Measurements from ENCODE around the gene GNRH2. TPM values are rescaled to one million over a fixed set of nuclear protein-coding genes. Genes with fewer than 3 reads are reported as not detected.
A peak's percentile ranks its signal among the peaks of the same experiment; 100 is the strongest.

Gene GNRH2
- total RNA-seq, 1 donor from 2014 or later, result 2.4 TPM

DNA sequence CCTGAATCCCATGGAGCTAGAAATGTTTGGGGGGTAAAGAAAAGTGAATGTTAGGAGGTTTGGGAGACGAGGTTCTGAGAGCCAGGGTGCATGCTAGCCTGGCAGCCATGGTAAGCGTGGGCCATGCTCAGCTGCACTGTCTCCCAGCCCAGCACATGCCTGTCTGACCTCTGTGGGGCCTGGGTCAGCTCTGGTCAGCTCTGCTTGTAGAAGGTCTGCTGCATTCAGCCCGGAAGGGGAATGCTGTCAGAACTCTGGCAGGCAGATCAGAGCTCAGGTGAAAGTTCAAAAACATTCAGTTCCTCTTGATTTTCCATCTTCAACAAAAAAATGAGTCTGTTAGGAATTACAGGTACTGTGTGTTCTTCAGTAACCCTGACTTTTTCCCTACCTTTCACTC, 5.8 kb upstream of the GNRH2 start:
- Mint-ChIP-seq H3K9me3 (no peaks in the 10 kb centered on the region), H3K27ac (ENCODE audit: unreplicated experiment) (no peak overlapping the region), H3K4me1 (peaks cover 4% of the 10 kb centered on the region), H3K4me3 (no peak overlapping the region), H3K36me3 (ENCODE audit: low read depth) (peaks cover 21% of the 10 kb centered on the region), H3K27me3 (ENCODE audit: low read depth) (no peaks in the 10 kb centered on the region)
- DNase-seq (ENCODE audit: low read depth, low spot score), result no peak
- TF ChIP-seq, protein P1, sequence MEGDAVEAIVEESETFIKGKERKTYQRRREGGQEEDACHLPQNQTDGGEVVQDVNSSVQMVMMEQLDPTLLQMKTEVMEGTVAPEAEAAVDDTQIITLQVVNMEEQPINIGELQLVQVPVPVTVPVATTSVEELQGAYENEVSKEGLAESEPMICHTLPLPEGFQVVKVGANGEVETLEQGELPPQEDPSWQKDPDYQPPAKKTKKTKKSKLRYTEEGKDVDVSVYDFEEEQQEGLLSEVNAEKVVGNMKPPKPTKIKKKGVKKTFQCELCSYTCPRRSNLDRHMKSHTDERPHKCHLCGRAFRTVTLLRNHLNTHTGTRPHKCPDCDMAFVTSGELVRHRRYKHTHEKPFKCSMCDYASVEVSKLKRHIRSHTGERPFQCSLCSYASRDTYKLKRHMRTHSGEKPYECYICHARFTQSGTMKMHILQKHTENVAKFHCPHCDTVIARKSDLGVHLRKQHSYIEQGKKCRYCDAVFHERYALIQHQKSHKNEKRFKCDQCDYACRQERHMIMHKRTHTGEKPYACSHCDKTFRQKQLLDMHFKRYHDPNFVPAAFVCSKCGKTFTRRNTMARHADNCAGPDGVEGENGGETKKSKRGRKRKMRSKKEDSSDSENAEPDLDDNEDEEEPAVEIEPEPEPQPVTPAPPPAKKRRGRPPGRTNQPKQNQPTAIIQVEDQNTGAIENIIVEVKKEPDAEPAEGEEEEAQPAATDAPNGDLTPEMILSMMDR (conservative IDR thresholded peaks at IDR 0.05), result no peak

DNA sequence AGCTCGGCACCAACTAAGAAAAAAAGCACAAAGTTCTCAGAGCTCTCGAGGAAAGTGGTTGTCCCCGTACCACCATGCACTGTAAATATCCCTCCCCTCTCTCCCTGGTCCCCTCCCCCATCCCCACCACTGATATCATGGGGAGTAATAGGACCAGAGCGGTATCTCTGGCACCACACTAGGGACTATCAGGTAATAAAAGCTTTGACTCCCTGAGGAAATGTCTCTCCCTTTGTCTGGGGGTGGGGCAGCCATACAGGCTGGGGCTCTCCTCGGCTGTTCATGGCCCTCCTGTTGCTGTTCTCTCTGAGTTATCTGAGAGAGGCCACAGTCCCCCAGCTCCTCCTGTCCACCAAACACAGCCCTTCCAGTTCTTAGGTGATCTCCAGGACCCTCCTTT, 5.0 kb upstream of the GNRH2 start:
- H3K4me3 Mint-ChIP-seq, result no peak overlapping the region
- no peaks in the 10 kb centered on the region for H3K27me3 Mint-ChIP-seq (ENCODE audit: low read depth)
- TF ChIP-seq, protein P1 (conservative IDR thresholded peaks at IDR 0.05), result no peak
- peaks cover 21% of the 10 kb centered on the region for H3K36me3 Mint-ChIP-seq (ENCODE audit: low read depth)
- no peak for DNase-seq (ENCODE audit: low read depth, low spot score)
- peaks cover 4% of the 10 kb centered on the region for H3K4me1 Mint-ChIP-seq
- H3K27ac Mint-ChIP-seq (ENCODE audit: unreplicated experiment), result no peak overlapping the region
- no peaks in the 10 kb centered on the region for H3K9me3 Mint-ChIP-seq

- Mint-ChIP-seq H3K27ac (ENCODE audit: unreplicated experiment) (no peak overlapping the region), H3K36me3 (ENCODE audit: low read depth) (peaks cover 21% of the 10 kb centered on the region), H3K4me1 (peaks cover 4% of the 10 kb centered on the region), H3K4me3 (peak overlapping the region; percentile 26), H3K9me3 (no peaks in the 10 kb centered on the region), H3K27me3 (ENCODE audit: low read depth) (no peaks in the 10 kb centered on the region)
- DNase-seq (ENCODE audit: low read depth, low spot score), result no peak
- TF ChIP-seq, protein P1 (conservative IDR thresholded peaks at IDR 0.05), result no peak
These were observed 4.0 kb upstream of the GNRH2 start for GRCh38 chr20:3039426-3039825.

DNA sequence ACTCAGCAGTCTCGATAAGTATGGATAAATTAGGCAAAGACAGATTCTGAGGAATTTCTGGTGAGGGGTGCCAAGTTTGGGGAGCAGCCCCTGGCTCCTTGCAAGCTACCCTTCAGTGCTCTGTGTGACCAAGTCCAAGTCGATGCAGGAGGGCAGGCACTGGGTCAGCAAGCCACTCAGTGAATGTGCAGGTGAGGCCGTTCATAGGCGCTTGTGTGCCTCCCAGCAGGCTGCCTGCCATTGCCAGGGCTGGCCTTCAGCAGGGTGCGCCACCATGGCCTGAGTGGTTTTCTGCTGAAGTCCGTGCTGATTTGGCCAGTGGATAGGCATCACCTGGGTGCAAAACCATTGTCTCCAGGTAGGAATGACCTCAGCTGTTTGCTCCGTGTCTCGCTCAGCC, 3.3 kb upstream of the GNRH2 start:
- TF ChIP-seq, protein P1 (conservative IDR thresholded peaks at IDR 0.05), result no peak
- Mint-ChIP-seq H3K27me3 (ENCODE audit: low read depth) (peaks cover 2% of the 10 kb centered on the region), H3K9me3 (no peaks in the 10 kb centered on the region), H3K4me3 (no peak overlapping the region), H3K36me3 (ENCODE audit: low read depth) (peaks cover 17% of the 10 kb centered on the region), H3K27ac (ENCODE audit: unreplicated experiment) (no peak overlapping the region), H3K4me1 (peaks cover 8% of the 10 kb centered on the region)
- no peak for DNase-seq (ENCODE audit: low read depth, low spot score)

GRCh38 chr20:3041854-3042409, 1.5 kb upstream of the GNRH2 start:
- DNase-seq (ENCODE audit: low read depth, low spot score), result no peak
- peak overlapping the region; percentile 51 for H3K4me3 Mint-ChIP-seq
- H3K27ac Mint-ChIP-seq (ENCODE audit: unreplicated experiment), result peak overlapping the region; percentile 38
- TF ChIP-seq, protein P1 (conservative IDR thresholded peaks at IDR 0.05), result no peak
- H3K9me3 Mint-ChIP-seq, result no peaks in the 10 kb centered on the region
- peaks cover 17% of the 10 kb centered on the region for H3K4me1 Mint-ChIP-seq
- H3K36me3 Mint-ChIP-seq (ENCODE audit: low read depth), result peaks cover 14% of the 10 kb centered on the region
- H3K27me3 Mint-ChIP-seq (ENCODE audit: low read depth), result peaks cover 5% of the 10 kb centered on the region

All from neural crest cell (in vitro differentiated cells).